NCI-H1436 treated with DMSO at 0.1 percent for 48 hours (cell line): ENCODE measurements around the gene LMNA.
"Not testable (repeated sequence)": the region's sequence is repeated elsewhere in the genome, so short reads cannot be mapped to it uniquely, and the experiment has no call there.

Source experiments
- DNase-seq: peaks from one replicate; lab custom pipeline; 2025; lab: John Stamatoyannopoulos, UW

Gene LMNA

GRCh38 chr1:156162430-156163037 lies 48.0 kb downstream of the LMNA start:
- DNase-seq: no peak

GRCh38 chr1:156163712-156164111 lies 49.2 kb downstream of the LMNA start:
- DNase-seq: no peak

GRCh38 chr1:156164125-156164831 lies 49.8 kb downstream of the LMNA start:
- no peak for DNase-seq

- no peak for DNase-seq
Measured at GRCh38 chr1:156165083-156165482, 50.6 kb downstream of the LMNA start.

GRCh38 chr1:156167536-156167935 lies 53.0 kb downstream of the LMNA start:
- no peak for DNase-seq

GRCh38 chr1:156172696-156173470 lies 58.4 kb downstream of the LMNA start:
- DNase-seq: no peak

GRCh38 chr1:156176610-156177210 lies 62.2 kb downstream of the LMNA start:
- DNase-seq: no peak

- DNase-seq: no peak
Measured at GRCh38 chr1:156177919-156178654, 63.6 kb downstream of the LMNA start.

GRCh38 chr1:156180471-156180870 lies 66.0 kb downstream of the LMNA start:
- no peak for DNase-seq

GRCh38 chr1:156181391-156181924 lies 66.9 kb downstream of the LMNA start:
- DNase-seq: not testable (repeated sequence)

GRCh38 chr1:156182010-156182779 lies 67.7 kb downstream of the LMNA start:
- not testable (repeated sequence) for DNase-seq

- not testable (repeated sequence) for DNase-seq
Measured at GRCh38 chr1:156186347-156187177, 72.1 kb downstream of the LMNA start.
